ENCODE results near the gene ABI3.
A peak's percentile ranks its signal among the peaks of the same experiment; 100 is the strongest.

The ABI3 gene

GRCh38 chr17:49193513-49194296 is 16.8 kb upstream of the ABI3 start:
- H3K36me3 ChIP-seq (replicated peaks; ENCODE audit: insufficient read depth, low read length), result no peaks in the 10 kb centered on the region
- H3K27ac ChIP-seq (ENCODE audit: low read length), result peak overlapping the region; percentile 97; the same call in 1 of the 2 replicates
- no peaks in the 10 kb centered on the region for H3K27me3 ChIP-seq (replicated peaks; ENCODE audit: insufficient read depth, low read length)
- H4K20me1 ChIP-seq (ENCODE audit: insufficient read depth, low read length), result no peaks in the 10 kb centered on the region
- TF ChIP-seq EZH2 (optimal IDR thresholded peaks at IDR 0.05; ENCODE audit: low read depth, low read length) (no peak), EZH2phosphoT487 (IDR thresholded peaks at IDR 0.05; ENCODE audit: low read length) (no peak), CTCF (IDR thresholded peaks at IDR 0.05; ENCODE audit: low read length) (no peak)
- H3K9ac ChIP-seq (ENCODE audit: low read length), result peak overlapping the region; percentile 51; the same call in 1 of the 2 replicates
- H2AFZ ChIP-seq (ENCODE audit: low read length), result peak overlapping the region; percentile 72
- peaks cover 19% of the 10 kb centered on the region for H3F3A ChIP-seq (ENCODE audit: insufficient read depth, low read length)
- peak overlapping the region; percentile 83 for H3K4me3 ChIP-seq (ENCODE audit: low read length)
- peak overlapping the region; percentile 34; the same call in 1 of the 2 replicates for H3K4me2 ChIP-seq (ENCODE audit: low read depth, low read length)
- no peaks in the 10 kb centered on the region for H3K9me3 ChIP-seq (replicated peaks; ENCODE audit: insufficient read depth, low read length)
- no peaks in the 10 kb centered on the region for H3K79me2 ChIP-seq (ENCODE audit: low read length)
- no peaks in the 10 kb centered on the region for H3K4me1 ChIP-seq (ENCODE audit: low read length)
- no peaks in the 10 kb centered on the region for H3K9me2 ChIP-seq (replicated peaks; ENCODE audit: insufficient read depth, low read length)
- DNase-seq, result peak; percentile 7

- Histone ChIP-seq H3K4me1 (ENCODE audit: low read length) (no peaks in the 10 kb centered on the region), H3K4me3 (ENCODE audit: low read length) (no peak overlapping the region)
Observed at GRCh38 chr17:49194297-49194607, 16.3 kb upstream of the ABI3 start.

GRCh38 chr17:49195751-49196150 is 14.8 kb upstream of the ABI3 start:
- DNase-seq, result peak; percentile 15
- no peak overlapping the region for H3K4me3 ChIP-seq (ENCODE audit: low read length)
- H2AFZ ChIP-seq (ENCODE audit: low read length), result no peak overlapping the region
- H4K20me1 ChIP-seq (ENCODE audit: insufficient read depth, low read length), result no peaks in the 10 kb centered on the region
- no peaks in the 10 kb centered on the region; the same call in 1 of the 2 replicates for H3K27me3 ChIP-seq (replicated peaks; ENCODE audit: insufficient read depth, low read length)
- H3F3A ChIP-seq (ENCODE audit: insufficient read depth, low read length), result peaks cover 19% of the 10 kb centered on the region
- no peak overlapping the region for H3K27ac ChIP-seq (ENCODE audit: low read length)
- TF ChIP-seq EZH2 (optimal IDR thresholded peaks at IDR 0.05; ENCODE audit: low read depth, low read length) (no peak), CTCF (IDR thresholded peaks at IDR 0.05; ENCODE audit: low read length) (no peak), EZH2phosphoT487 (IDR thresholded peaks at IDR 0.05; ENCODE audit: low read length) (no peak)
- no peak overlapping the region for H3K9ac ChIP-seq (ENCODE audit: low read length)
- H3K9me2 ChIP-seq (replicated peaks; ENCODE audit: insufficient read depth, low read length), result no peaks in the 10 kb centered on the region
- 0 out of 2 replicates have a peak overlapping the region, but pooled peaks have one; percentile 17 for H3K4me2 ChIP-seq (ENCODE audit: low read depth, low read length)
- H3K79me2 ChIP-seq (ENCODE audit: low read length), result no peaks in the 10 kb centered on the region
- no peaks in the 10 kb centered on the region for H3K9me3 ChIP-seq (replicated peaks; ENCODE audit: insufficient read depth, low read length)
- H3K36me3 ChIP-seq (replicated peaks; ENCODE audit: insufficient read depth, low read length), result no peaks in the 10 kb centered on the region
- H3K4me1 ChIP-seq (ENCODE audit: low read length), result no peaks in the 10 kb centered on the region

More at GRCh38 chr17:49194297-49194607, 16.3 kb upstream of the ABI3 start:
- Histone ChIP-seq H3K9me3 (replicated peaks; ENCODE audit: insufficient read depth, low read length) (no peaks in the 10 kb centered on the region), H3K9me2 (replicated peaks; ENCODE audit: insufficient read depth, low read length) (no peaks in the 10 kb centered on the region), H3F3A (ENCODE audit: insufficient read depth, low read length) (peaks cover 19% of the 10 kb centered on the region), H3K79me2 (ENCODE audit: low read length) (no peaks in the 10 kb centered on the region), H3K27me3 (replicated peaks; ENCODE audit: insufficient read depth, low read length) (no peaks in the 10 kb centered on the region), H4K20me1 (ENCODE audit: insufficient read depth, low read length) (no peaks in the 10 kb centered on the region), H3K4me2 (ENCODE audit: low read depth, low read length) (no peak overlapping the region), H3K27ac (ENCODE audit: low read length) (no peak overlapping the region), H3K9ac (ENCODE audit: low read length) (no peak overlapping the region), H3K36me3 (replicated peaks; ENCODE audit: insufficient read depth, low read length) (no peaks in the 10 kb centered on the region), H2AFZ (ENCODE audit: low read length) (no peak overlapping the region)
- DNase-seq, result no peak
- no peak for TF ChIP-seq EZH2 (optimal IDR thresholded peaks at IDR 0.05; ENCODE audit: low read depth, low read length)
- TF ChIP-seq CTCF (IDR thresholded peaks at IDR 0.05; ENCODE audit: low read length), result no peak
